Measurements from ENCODE around the gene GPC5. TPM values are rescaled to one million over a fixed set of nuclear protein-coding genes. Genes with fewer than 3 reads are reported as not detected.

GPC5 gene
- total and polyA plus RNA-seq, 11 donors: 0.14 to 2.9 (median 0.84) TPM; not detected in 1

DNA sequence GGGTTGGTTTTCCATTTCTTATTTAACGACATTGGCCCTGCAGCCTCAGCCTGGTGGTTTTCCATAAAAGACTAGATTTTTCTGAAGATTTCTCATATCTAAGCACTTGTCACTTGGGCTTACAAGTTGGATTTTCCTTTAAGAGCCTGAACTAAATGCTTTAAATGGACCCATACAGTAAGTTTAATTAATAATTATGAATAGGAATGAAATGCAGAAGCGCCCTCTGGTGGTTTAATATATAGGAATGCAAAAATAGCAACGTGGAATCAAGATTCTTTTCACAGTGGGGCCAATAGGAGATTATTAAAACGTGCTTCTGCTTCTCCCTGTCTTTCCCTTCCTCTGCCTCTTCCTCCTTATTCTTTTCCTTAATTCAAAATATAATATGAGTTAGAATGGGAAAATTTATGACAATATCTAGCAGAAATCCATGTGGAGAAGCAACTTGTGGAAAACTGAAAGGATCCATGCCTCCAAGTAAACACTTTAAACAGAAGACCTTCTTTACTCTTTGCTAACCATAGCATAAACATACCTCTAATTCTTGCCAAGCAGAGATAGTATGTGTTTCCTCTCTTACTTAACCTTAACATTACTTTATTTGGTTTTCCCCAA, 324.0 kb downstream of the GPC5 start:
- Histone ChIP-seq H3K4me3 (no peak overlapping the region), H3K36me3 (no peaks in the 10 kb centered on the region), H3K27me3 (peaks cover 0 to 3% (median 0%) of the 10 kb centered on the region in 9 donors), H3K4me1 (no peaks in the 10 kb centered on the region), H3K27ac (no peak overlapping the region), H3K9me3 (no peaks in the 10 kb centered on the region)
- DNase-seq: no peak
- TF ChIP-seq, protein P1, sequence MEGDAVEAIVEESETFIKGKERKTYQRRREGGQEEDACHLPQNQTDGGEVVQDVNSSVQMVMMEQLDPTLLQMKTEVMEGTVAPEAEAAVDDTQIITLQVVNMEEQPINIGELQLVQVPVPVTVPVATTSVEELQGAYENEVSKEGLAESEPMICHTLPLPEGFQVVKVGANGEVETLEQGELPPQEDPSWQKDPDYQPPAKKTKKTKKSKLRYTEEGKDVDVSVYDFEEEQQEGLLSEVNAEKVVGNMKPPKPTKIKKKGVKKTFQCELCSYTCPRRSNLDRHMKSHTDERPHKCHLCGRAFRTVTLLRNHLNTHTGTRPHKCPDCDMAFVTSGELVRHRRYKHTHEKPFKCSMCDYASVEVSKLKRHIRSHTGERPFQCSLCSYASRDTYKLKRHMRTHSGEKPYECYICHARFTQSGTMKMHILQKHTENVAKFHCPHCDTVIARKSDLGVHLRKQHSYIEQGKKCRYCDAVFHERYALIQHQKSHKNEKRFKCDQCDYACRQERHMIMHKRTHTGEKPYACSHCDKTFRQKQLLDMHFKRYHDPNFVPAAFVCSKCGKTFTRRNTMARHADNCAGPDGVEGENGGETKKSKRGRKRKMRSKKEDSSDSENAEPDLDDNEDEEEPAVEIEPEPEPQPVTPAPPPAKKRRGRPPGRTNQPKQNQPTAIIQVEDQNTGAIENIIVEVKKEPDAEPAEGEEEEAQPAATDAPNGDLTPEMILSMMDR (IDR thresholded peaks at IDR 0.05): peak; percentile 42 to 69 (median 58)
- TF ChIP-seq POLR2A (IDR thresholded peaks at IDR 0.05): no peak
- intact Hi-C loops (cut with DNase I): loop anchor here in 9 of 10 donors (1.0 to 10.0 kb wide), 4 partner anchors 325 to 341 kb away; partner anchors contain the start of gene GPC5 (in 1 of the 9)
- ATAC-seq: no peak
- 23 to 25% (median 23%) methylated on average over 4 of the region's 4 CpGs for WGBS, 4 donors

GRCh38 chr13:91724591-91724990, 326.2 kb downstream of the GPC5 start:
- Histone ChIP-seq H3K9me3 (no peaks in the 10 kb centered on the region), H3K36me3 (no peaks in the 10 kb centered on the region), H3K27me3 (peaks cover 0 to 3% (median 0%) of the 10 kb centered on the region in 9 donors), H3K27ac (no peak overlapping the region), H3K4me3 (no peak overlapping the region), H3K4me1 (no peaks in the 10 kb centered on the region)
- ATAC-seq: no peak
- 53 to 64% (median 57%) methylated on average over 3 of the region's 3 CpGs for WGBS, 4 donors
- intact Hi-C loops (cut with DNase I): loop anchor here in 9 of 10 donors (5.0 to 10.0 kb wide), 3 partner anchors 327 to 342 kb away; partner anchors contain the start of gene GPC5 (in 1 of the 9)
- no peak for DNase-seq
- no peak for TF ChIP-seq POLR2A (IDR thresholded peaks at IDR 0.05)
- TF ChIP-seq, protein P1 (IDR thresholded peaks at IDR 0.05): no peak

GRCh38 chr13:91725646-91726045, 327.2 kb downstream of the GPC5 start:
- H3K36me3 ChIP-seq: no peaks in the 10 kb centered on the region
- H3K27me3 ChIP-seq: no peaks in the 10 kb centered on the region
- intact Hi-C loops (cut with DNase I): loop anchor here in 5 of 10 donors (5.0 to 10.0 kb wide), 2 partner anchors 341 to 343 kb away; no protein-coding TSS in a partner anchor
- no peak for TF ChIP-seq POLR2A (IDR thresholded peaks at IDR 0.05)
- TF ChIP-seq, protein P1 (IDR thresholded peaks at IDR 0.05): no peak
- no peaks in the 10 kb centered on the region for H3K9me3 ChIP-seq
- H3K4me1 ChIP-seq: no peaks in the 10 kb centered on the region
- 26 to 35% (median 27%) methylated on average over 4 of the region's 4 CpGs for WGBS, 4 donors
- H3K27ac ChIP-seq: no peak overlapping the region
- H3K4me3 ChIP-seq: no peak overlapping the region
- ATAC-seq: no peak
- DNase-seq: no peak

DNA sequence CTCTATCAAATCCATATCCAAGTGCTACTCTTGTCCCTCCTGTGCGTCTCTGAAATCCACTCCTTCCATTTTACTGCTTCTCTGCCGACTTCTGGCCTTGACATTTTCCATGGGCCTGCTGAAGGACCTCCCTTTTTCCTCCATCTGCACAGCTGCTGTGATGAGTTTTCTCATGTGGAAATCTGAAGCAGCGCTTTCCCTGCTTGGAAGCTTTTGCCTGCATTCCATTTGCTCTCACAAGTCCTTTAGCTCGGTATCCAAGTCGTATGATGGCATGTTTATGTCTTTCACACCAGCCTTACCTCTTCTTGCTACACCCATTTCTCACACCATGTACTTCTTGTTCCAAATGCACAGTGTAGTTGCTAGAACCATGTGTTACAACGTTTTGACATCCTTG, 328.2 kb downstream of the GPC5 start:
- TF ChIP-seq, protein P1 (IDR thresholded peaks at IDR 0.05): no peak
- TF ChIP-seq POLR2A (IDR thresholded peaks at IDR 0.05): no peak
- intact Hi-C loops (cut with DNase I): loop anchor here in 5 of 10 donors (5.0 to 10.0 kb wide), 2 partner anchors 342 to 344 kb away; no protein-coding TSS in a partner anchor
- Histone ChIP-seq H3K27ac (no peak overlapping the region), H3K4me3 (no peak overlapping the region), H3K9me3 (no peaks in the 10 kb centered on the region), H3K36me3 (no peaks in the 10 kb centered on the region), H3K4me1 (no peaks in the 10 kb centered on the region), H3K27me3 (no peaks in the 10 kb centered on the region)
- ATAC-seq (no peak), DNase-seq (no peak)
- WGBS, 4 donors: 65 to 70% (median 68%) methylated on average over 6 of the region's 6 CpGs
